ENCODE data around the gene FGF12. TPM values are rescaled to one million over a fixed set of nuclear protein-coding genes. Genes with fewer than 3 reads are reported as not detected.

The FGF12 gene
- total and polyA plus RNA-seq, 4 donors: 34.1 to 113 (median 78.0) TPM

- no peaks in the 10 kb centered on the region for H3K9me3 ChIP-seq (ENCODE audit: control insufficient read depth, insufficient read depth, low read length)
- peaks cover 34% of the 10 kb centered on the region for H3K27me3 ChIP-seq (ENCODE audit: control insufficient read depth, insufficient read depth, low read length)
- H3K4me3 ChIP-seq (ENCODE audit: low read depth, low read length): no peak overlapping the region
These were observed 210.5 kb downstream of the FGF12 start for GRCh38 chr3:192516820-192517219.

DNA sequence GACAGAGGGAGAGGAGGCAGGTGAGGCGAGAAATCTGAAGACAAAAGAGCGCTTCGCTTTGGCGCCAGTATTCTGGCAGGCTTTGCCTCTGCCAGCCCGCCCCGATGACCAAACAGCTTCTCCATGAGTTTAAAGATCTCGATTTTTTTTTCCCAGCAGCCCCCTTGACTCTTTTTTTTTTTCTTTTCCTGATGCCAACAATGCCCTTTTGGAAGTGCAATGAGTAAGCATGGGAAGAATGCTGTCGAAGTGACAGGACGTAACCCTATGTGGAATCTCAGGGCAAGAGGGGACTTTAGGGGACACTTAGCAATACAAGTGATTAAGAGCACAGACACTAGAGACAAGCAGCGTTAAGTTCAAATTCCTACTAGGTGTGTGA lies 211.7 kb downstream of the FGF12 start:
- H3K36me3 ChIP-seq (ENCODE audit: control insufficient read depth, insufficient read depth, low read length): no peaks in the 10 kb centered on the region
- WGBS (ENCODE audit: insufficient coverage): 8% methylated on average over 8 of the region's 10 CpGs
- H3K4me1 ChIP-seq (ENCODE audit: control insufficient read depth, insufficient read depth, low read length): peaks cover 16% of the 10 kb centered on the region
- no peak overlapping the region for H3K27ac ChIP-seq (ENCODE audit: low read depth, low read length)
- no peak overlapping the region for H3K4me3 ChIP-seq (ENCODE audit: low read depth, low read length)
- peaks cover 34% of the 10 kb centered on the region for H3K27me3 ChIP-seq (ENCODE audit: control insufficient read depth, insufficient read depth, low read length)
- peak in 1 of 6 donors; percentile 41 for DNase-seq (ENCODE audit: low read depth in 4 of 6, low spot score in 6 of 6)
- no peaks in the 10 kb centered on the region for H3K9me3 ChIP-seq (ENCODE audit: control insufficient read depth, insufficient read depth, low read length)

More at GRCh38 chr3:192516820-192517219, 210.5 kb downstream of the FGF12 start:
- DNase-seq (ENCODE audit: low read depth in 4 of 6, low spot score in 6 of 6): no peak
- Histone ChIP-seq H3K27ac (ENCODE audit: low read depth, low read length) (no peak overlapping the region), H3K36me3 (ENCODE audit: control insufficient read depth, insufficient read depth, low read length) (no peaks in the 10 kb centered on the region), H3K4me1 (ENCODE audit: control insufficient read depth, insufficient read depth, low read length) (peaks cover 16% of the 10 kb centered on the region)
- 89% methylated on average over 3 of the region's 7 CpGs for WGBS (ENCODE audit: insufficient coverage)

DNA sequence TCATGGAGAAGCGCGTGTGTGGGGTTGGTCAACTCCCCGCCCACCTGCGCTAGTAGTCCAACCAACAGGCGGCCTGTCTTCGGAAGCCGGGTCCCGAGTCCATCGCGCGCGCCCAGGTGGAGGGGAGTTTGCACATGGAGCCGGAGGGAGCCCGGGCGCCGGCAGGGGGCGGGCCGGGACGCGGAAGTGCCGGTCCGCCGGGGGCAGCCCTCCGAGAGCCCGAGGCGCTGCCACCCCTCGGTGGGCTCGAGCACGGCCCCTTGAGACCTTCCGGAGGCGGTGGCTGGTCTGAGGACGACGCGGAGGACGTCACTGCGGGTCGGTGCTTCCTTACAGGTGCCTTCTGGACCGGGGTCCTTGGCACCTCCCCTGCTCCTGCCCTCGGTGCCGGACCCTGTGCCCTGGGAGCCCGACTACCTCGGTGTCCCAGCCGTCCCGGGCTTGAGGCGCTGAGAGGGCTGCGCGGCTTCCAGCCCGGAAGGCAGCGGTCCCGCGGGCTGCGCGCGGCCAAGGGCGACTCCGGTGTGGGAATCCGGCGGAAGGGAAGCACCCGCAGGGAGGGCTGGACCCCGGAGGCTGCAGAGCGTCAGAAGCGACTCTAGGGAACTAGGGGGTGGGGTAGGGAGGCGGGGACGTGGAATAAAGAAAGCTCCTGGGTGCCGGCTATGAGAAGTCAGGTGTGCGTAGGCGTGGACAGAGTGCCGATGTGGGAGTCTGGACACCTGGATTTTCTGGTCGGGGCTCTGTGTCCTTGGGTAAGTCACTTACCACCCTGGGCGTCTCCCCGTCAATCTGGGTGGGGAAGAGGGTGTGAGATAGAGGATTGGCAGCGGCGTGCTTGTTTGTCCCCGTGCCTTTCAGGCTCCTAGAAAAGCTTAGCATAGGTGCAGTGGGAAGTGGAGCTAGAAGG lies 212.3 kb downstream of the FGF12 start:
- peak in 2 of 6 donors; percentile 50 to 80 for DNase-seq (ENCODE audit: low read depth in 4 of 6, low spot score in 6 of 6)
- Histone ChIP-seq H3K36me3 (ENCODE audit: control insufficient read depth, insufficient read depth, low read length) (no peaks in the 10 kb centered on the region), H3K4me3 (ENCODE audit: low read depth, low read length) (peak overlapping the region; percentile 26), H3K27me3 (ENCODE audit: control insufficient read depth, insufficient read depth, low read length) (peaks cover 34% of the 10 kb centered on the region), H3K27ac (ENCODE audit: low read depth, low read length) (no peak overlapping the region), H3K9me3 (ENCODE audit: control insufficient read depth, insufficient read depth, low read length) (no peaks in the 10 kb centered on the region), H3K4me1 (ENCODE audit: control insufficient read depth, insufficient read depth, low read length) (peaks cover 16% of the 10 kb centered on the region)
- WGBS (ENCODE audit: insufficient coverage): under 1% methylated on average over 74 of the region's 74 CpGs

GRCh38 chr3:192514081-192514753 lies 213.1 kb downstream of the FGF12 start:
- Histone ChIP-seq H3K4me1 (ENCODE audit: control insufficient read depth, insufficient read depth, low read length) (peaks cover 16% of the 10 kb centered on the region), H3K9me3 (ENCODE audit: control insufficient read depth, insufficient read depth, low read length) (no peaks in the 10 kb centered on the region), H3K27ac (ENCODE audit: low read depth, low read length) (no peak overlapping the region), H3K4me3 (ENCODE audit: low read depth, low read length) (peak overlapping the region; percentile 26), H3K36me3 (ENCODE audit: control insufficient read depth, insufficient read depth, low read length) (no peaks in the 10 kb centered on the region), H3K27me3 (ENCODE audit: control insufficient read depth, insufficient read depth, low read length) (peaks cover 34% of the 10 kb centered on the region)
- DNase-seq (ENCODE audit: low read depth in 4 of 6, low spot score in 6 of 6): peak in 3 of 6 donors; percentile 6 to 60 (median 50)
- under 1% methylated on average over 27 of the region's 39 CpGs for WGBS (ENCODE audit: insufficient coverage)

- H3K27ac ChIP-seq (ENCODE audit: low read depth, low read length): no peak overlapping the region
- no peaks in the 10 kb centered on the region for H3K4me1 ChIP-seq (ENCODE audit: control insufficient read depth, insufficient read depth, low read length)
- H3K4me3 ChIP-seq (ENCODE audit: low read depth, low read length): no peak overlapping the region
- no peak for DNase-seq (ENCODE audit: low read depth in 4 of 6, low spot score in 6 of 6)
- WGBS (ENCODE audit: insufficient coverage): 77% methylated on average over 6 of the region's 6 CpGs
- no peaks in the 10 kb centered on the region for H3K9me3 ChIP-seq (ENCODE audit: control insufficient read depth, insufficient read depth, low read length)
- H3K27me3 ChIP-seq (ENCODE audit: control insufficient read depth, insufficient read depth, low read length): no peaks in the 10 kb centered on the region
- H3K36me3 ChIP-seq (ENCODE audit: control insufficient read depth, insufficient read depth, low read length): no peaks in the 10 kb centered on the region
These were observed 221.6 kb downstream of the FGF12 start for GRCh38 chr3:192505731-192506130.

DNA sequence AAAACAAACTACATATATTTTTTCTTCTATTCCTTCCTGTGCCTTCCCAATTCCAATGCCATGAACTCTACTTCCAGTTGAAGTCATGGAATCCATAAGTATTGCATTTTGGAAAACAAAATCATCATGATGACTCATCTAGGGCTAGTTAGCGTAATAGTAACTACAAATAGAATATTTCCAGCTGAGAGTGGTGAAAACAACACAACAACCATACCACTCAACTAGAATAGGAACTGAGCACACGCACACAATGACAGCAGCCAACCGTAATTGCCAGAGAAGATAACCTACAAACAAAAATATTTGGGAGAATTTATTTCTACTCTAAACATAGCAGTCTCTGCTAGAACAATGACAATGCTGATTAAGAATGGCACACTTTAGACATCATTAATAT lies 225.9 kb downstream of the FGF12 start:
- Histone ChIP-seq H3K27ac (ENCODE audit: low read depth, low read length) (no peak overlapping the region), H3K27me3 (ENCODE audit: control insufficient read depth, insufficient read depth, low read length) (no peaks in the 10 kb centered on the region), H3K9me3 (ENCODE audit: control insufficient read depth, insufficient read depth, low read length) (no peaks in the 10 kb centered on the region), H3K4me1 (ENCODE audit: control insufficient read depth, insufficient read depth, low read length) (no peaks in the 10 kb centered on the region), H3K36me3 (ENCODE audit: control insufficient read depth, insufficient read depth, low read length) (no peaks in the 10 kb centered on the region), H3K4me3 (ENCODE audit: low read depth, low read length) (no peak overlapping the region)
- no CpG with 5 or more reads among the region's 3 CpGs for WGBS (ENCODE audit: insufficient coverage)
- no peak for DNase-seq (ENCODE audit: low read depth in 4 of 6, low spot score in 6 of 6)

- no peak for DNase-seq (ENCODE audit: low read depth in 4 of 6, low spot score in 6 of 6)
- WGBS (ENCODE audit: insufficient coverage): 72% methylated on average over 6 of the region's 7 CpGs
- Histone ChIP-seq H3K4me3 (ENCODE audit: low read depth, low read length) (no peak overlapping the region), H3K4me1 (ENCODE audit: control insufficient read depth, insufficient read depth, low read length) (no peaks in the 10 kb centered on the region), H3K9me3 (ENCODE audit: control insufficient read depth, insufficient read depth, low read length) (no peaks in the 10 kb centered on the region), H3K27me3 (ENCODE audit: control insufficient read depth, insufficient read depth, low read length) (no peaks in the 10 kb centered on the region), H3K36me3 (ENCODE audit: control insufficient read depth, insufficient read depth, low read length) (no peaks in the 10 kb centered on the region), H3K27ac (ENCODE audit: low read depth, low read length) (no peak overlapping the region)
These were observed 230.3 kb downstream of the FGF12 start for GRCh38 chr3:192496905-192497587.

GRCh38 chr3:192494174-192494573 lies 233.2 kb downstream of the FGF12 start:
- H3K27ac ChIP-seq (ENCODE audit: low read depth, low read length): no peak overlapping the region
- no peaks in the 10 kb centered on the region for H3K36me3 ChIP-seq (ENCODE audit: control insufficient read depth, insufficient read depth, low read length)
- no peak overlapping the region for H3K4me3 ChIP-seq (ENCODE audit: low read depth, low read length)
- H3K27me3 ChIP-seq (ENCODE audit: control insufficient read depth, insufficient read depth, low read length): no peaks in the 10 kb centered on the region
- H3K4me1 ChIP-seq (ENCODE audit: control insufficient read depth, insufficient read depth, low read length): no peaks in the 10 kb centered on the region
- DNase-seq (ENCODE audit: low read depth in 4 of 6, low spot score in 6 of 6): peak in 2 of 6 donors; percentile 20 to 76
- 100% methylated on average over 1 of the region's 1 CpG for WGBS (ENCODE audit: insufficient coverage)
- no peaks in the 10 kb centered on the region for H3K9me3 ChIP-seq (ENCODE audit: control insufficient read depth, insufficient read depth, low read length)

GRCh38 chr3:192490720-192491119 lies 236.6 kb downstream of the FGF12 start:
- Histone ChIP-seq H3K4me3 (ENCODE audit: low read depth, low read length) (no peak overlapping the region), H3K27ac (ENCODE audit: low read depth, low read length) (no peak overlapping the region), H3K4me1 (ENCODE audit: control insufficient read depth, insufficient read depth, low read length) (no peaks in the 10 kb centered on the region), H3K27me3 (ENCODE audit: control insufficient read depth, insufficient read depth, low read length) (no peaks in the 10 kb centered on the region), H3K9me3 (ENCODE audit: control insufficient read depth, insufficient read depth, low read length) (no peaks in the 10 kb centered on the region), H3K36me3 (ENCODE audit: control insufficient read depth, insufficient read depth, low read length) (no peaks in the 10 kb centered on the region)
- WGBS (ENCODE audit: insufficient coverage): 100% methylated on average over 2 of the region's 4 CpGs
- DNase-seq (ENCODE audit: low read depth in 4 of 6, low spot score in 6 of 6): no peak
